GM21529 (cell line): ENCODE data around the gene TNN.
A peak's percentile ranks its signal among the peaks of the same experiment; 100 is the strongest.

ENCODE experiments used
- ATAC-seq: cut with Tn5 transposase; IDR thresholded peaks from one replicate; pipeline ENCODE4 v1.9.1; 2021; ENCODE audit not compliant: unreplicated experiment

The TNN gene

DNA sequence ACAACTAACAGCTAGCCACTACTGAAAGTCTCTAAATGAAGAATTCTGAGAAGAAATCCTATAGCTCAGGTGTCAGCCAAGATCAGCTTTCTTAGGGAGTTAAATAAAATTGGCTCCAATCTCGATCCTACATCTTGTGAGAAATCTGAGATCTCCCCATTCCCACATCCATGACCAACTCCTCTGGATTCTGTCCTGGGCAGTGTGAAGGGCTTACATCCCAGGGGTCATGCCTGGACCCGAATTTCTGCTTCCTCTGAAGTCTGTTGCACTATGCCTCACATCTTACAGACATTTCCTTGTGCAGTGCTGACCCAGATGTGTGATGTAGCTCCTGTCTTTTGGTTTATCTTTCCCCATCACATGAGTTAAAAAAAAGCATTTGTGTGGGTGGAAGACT lies 4.8 kb upstream of the TNN start:
- no peak for ATAC-seq

GRCh38 chr1:175070818-175071217 lies 3.2 kb downstream of the TNN start:
- ATAC-seq, result no peak

DNA sequence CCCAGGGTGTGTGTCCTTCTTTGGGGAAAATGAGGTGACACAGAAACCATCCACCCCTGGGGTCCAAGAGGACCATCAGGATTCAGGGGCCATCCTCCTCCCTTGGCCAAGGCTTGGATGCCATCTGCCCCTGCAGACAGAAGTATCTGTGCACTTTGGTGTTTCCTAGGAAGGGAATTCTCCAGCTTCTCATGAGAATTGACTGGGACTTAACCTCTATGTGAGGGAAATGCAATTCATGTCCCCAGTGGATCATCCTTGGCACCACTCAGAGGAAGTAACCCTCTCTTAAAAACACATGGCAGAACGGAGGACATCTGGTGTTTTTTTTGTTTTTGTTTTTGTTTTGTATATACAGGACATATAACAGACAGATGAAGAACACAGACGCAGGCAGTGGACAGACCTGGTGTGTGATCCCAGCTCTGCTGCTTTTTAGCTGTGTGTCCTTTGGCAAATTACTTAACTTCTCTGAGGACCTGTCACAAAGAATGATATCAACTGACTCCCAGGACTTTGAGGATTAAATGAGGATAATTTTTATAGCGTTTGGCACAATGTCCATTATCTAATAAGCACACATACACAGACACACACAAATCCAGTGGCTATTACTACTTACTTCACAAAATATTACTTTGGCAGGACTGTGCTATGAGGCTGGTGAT lies 3.8 kb downstream of the TNN start:
- ATAC-seq, result no peak

DNA sequence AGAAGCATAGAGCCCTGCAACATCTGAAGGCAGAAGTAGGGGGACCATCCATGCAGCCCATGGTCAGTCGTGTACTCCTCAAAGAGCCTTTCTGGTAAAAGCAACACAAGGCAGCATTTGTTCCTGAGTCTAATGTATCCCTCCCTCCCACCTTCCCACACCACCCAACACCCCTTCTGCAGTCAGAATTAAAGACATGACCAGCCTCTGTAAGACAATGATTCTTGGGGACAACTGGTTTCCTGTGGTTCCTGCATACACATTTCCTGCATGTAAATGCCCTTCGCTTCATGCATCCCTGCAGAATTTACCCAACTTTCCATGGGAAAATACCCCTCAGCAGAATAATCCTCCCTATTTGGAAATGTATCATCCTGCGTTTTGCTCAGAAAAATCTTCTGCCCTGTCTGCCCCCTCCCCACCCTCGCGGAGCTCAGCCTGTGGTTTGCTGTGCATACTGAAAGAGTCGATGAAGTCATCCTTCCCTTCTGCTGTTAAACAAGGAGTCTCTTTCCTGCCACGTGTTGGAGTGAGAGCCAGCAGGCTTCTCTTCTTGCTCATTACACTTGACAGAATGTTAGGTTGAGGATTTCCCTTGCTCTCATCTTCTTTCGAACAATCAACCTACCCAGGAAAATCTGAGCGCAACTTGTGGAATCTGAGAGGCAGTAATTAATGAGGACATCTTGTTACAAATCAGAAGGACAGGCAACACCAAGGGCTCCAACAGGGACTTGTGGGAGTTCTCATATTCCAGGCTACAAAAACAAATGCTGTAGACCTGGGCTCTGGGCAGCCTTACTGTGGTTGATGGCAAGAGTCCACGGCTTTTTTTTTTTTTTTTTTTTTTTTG lies 4.7 kb downstream of the TNN start:
- ATAC-seq, result peak; percentile 81

DNA sequence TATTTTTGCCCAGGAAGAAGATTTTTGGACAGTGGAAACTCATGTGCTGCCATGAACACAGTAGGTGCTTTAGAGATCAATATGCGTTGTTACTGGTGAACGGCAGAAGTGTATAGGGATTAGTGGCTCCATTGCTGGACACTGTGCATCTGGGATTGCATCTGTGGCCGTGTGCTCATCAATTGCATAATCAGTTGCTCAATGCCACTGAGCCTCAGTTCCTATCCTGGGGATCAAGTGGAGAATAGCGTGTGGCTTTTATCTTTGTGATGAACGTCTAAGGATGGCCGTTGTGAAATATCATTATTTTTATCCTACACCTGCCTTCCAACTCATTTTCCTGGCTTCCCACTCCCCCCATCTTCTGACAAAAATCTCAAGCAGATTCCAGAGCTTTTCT lies 5.4 kb downstream of the TNN start:
- ATAC-seq, result no peak

- no peak for ATAC-seq
Measured at GRCh38 chr1:175073633-175074032, 6.0 kb downstream of the TNN start.

DNA sequence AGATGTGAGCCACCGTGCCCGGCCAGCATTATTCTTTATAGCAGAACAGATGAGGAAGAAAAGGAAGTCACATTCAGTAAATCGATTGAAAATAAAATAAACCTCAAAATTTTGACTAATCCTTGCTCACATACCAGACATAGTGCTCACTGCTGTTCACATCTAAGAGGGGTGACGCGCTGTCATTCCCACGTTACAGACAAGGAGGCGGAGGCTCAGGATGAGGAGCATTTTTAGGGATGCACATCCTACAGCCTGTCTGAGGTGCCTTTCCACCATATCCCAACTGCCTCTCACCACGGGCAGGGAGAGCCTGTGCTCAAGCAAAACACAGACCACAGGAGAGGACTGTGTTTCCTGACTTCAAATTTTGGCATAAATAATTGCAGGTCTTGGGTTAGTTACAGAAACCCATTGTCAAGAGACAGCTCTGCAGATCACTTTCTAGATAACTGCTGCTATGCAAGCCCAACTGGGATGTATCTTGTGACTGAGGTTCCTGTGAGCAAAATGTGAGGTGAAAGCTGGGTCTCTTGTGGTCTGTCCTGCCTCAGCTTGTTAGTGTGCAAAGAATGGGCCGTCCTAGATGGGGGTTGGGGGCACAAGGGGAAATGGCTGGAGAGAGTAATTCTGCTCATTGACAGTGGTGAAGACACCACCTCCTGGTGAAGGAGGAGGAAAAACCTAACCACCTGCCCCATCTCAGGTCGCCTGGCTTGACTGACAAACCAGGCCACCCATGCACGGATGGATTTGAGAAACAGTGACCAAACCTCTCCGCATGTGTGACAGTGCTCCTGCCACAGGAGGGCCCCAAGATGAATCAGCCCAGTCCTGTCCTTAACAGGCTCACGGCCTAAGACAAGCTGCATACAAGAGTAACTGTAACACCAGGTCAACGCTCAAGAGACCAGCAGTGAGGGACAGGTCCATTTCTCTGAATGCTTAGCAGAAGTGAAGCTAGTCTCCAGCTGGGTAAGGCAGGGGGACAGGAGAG lies 8.2 kb downstream of the TNN start:
- no peak for ATAC-seq

- ATAC-seq, result no peak
Measured at GRCh38 chr1:175077356-175078030, 9.9 kb downstream of the TNN start.

DNA sequence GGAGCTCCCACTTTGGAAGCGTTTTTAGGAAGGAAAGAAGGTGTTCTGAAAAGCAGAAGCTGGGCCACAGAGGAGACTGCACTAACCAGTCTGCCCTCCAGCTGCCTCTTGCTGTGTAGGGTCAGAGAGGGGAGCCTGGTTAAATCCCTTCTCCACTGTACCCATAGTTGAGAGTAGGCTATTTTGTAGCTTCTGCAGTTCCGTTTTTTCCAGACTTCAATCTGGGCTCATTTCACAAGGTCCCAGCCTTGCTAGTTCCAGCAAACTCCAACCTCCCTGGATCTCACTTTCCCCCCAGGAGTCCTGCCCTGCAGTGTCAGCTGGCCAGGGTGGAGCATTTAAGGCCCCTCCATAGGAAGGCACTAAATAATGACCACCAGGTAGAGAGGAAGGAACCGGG lies 11.0 kb downstream of the TNN start:
- ATAC-seq, result no peak

DNA sequence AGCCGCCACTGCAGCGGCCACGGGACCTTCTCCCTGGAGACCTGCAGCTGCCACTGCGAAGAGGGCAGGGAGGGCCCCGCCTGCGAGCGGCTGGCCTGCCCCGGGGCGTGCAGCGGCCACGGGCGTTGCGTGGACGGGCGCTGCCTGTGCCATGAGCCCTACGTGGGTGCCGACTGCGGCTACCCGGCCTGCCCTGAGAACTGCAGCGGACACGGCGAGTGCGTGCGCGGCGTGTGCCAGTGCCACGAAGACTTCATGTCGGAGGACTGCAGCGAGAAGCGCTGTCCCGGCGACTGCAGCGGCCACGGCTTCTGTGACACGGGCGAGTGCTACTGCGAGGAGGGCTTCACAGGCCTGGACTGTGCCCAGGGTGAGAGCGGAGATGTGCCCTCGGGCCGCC lies 11.7 kb downstream of the TNN start:
- ATAC-seq, result no peak

- ATAC-seq, result no peak
Measured at GRCh38 chr1:175080030-175080429, 12.4 kb downstream of the TNN start.

- ATAC-seq, result no peak
Measured at GRCh38 chr1:175081983-175082382, 14.3 kb downstream of the TNN start.

- ATAC-seq, result no peak
Measured at GRCh38 chr1:175088525-175088951, 20.9 kb downstream of the TNN start.

- no peak for ATAC-seq
Measured at GRCh38 chr1:175089136-175089718, 21.6 kb downstream of the TNN start.

GRCh38 chr1:175090780-175091179 lies 23.1 kb downstream of the TNN start:
- no peak for ATAC-seq

- no peak for ATAC-seq
Measured at GRCh38 chr1:175094626-175095025, 27.0 kb downstream of the TNN start.

DNA sequence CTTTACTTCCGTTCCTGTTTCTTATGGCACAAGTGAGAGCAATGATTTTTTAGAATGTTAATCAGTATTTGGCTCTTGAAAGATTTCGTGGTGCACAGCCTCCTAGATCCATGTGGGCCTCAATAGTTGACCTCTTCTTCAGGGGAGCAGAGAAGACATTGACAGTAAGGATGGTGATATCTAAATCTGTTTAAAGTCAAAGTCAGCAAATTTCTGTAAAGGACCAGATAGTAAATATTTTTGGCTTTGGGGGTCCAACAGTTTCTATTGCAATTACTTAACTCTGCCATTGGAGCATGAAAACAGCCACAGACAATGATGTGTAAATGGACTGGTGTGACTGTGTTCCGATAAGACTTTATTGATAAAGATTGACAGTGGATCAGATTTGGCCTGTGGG lies 27.4 kb downstream of the TNN start:
- no peak for ATAC-seq

GRCh38 chr1:175095978-175096607 lies 28.5 kb downstream of the TNN start:
- no peak for ATAC-seq

- ATAC-seq, result no peak
Measured at GRCh38 chr1:175097361-175097760, 29.7 kb downstream of the TNN start.

- ATAC-seq, result no peak
Measured at GRCh38 chr1:175099916-175100315, 32.3 kb downstream of the TNN start.
